SK-N-SH (cell line): Measurements from ENCODE around the gene BDKRB2. TPM values are rescaled to one million over a fixed set of nuclear protein-coding genes. Genes with fewer than 3 reads are reported as not detected.

Source experiments
- CTCF ChIP-seq: fragments of 200-600 bp; sonication (generic); IDR thresholded peaks from 2 replicates; pipeline ENCODE4 v1.6.1; 2017; ENCODE audit warnings: antibody characterized with exemption, mild to moderate bottlenecking, moderate library complexity
- EZH2phosphoT487 ChIP-seq: fragments of 200-600 bp; sonication (generic); IDR thresholded peaks from 2 replicates; pipeline ENCODE4 v1.6.1; 2017; ENCODE audit warnings: low read depth, mixed run types, mild to moderate bottlenecking, antibody characterized with exemption, moderate library complexity, borderline replicate concordance
- FOSL2 ChIP-seq: IDR thresholded peaks from 2 replicates; pipeline ENCODE4 v1.4.0; 2012; ENCODE audit warnings: low read depth, mild to moderate bottlenecking, moderate library complexity, borderline replicate concordance
- FOXJ3 ChIP-seq: sonication (generic); formaldehyde crosslinking; IDR thresholded peaks from 2 replicates; pipeline ENCODE4 v1.5.1; 2020; ENCODE audit warnings: mild to moderate bottlenecking, missing genetic modification reagents
- FOXM1 ChIP-seq: IDR thresholded peaks from 2 replicates; pipeline ENCODE4 v1.4.0; 2012; ENCODE audit warnings: low read depth, mild to moderate bottlenecking
- GABPA ChIP-seq: IDR thresholded peaks from 2 replicates; pipeline ENCODE4 v1.4.0; 2012; ENCODE audit warnings: low read depth, mild to moderate bottlenecking
- GATA2 ChIP-seq: sonication (generic); formaldehyde crosslinking; IDR thresholded peaks from 2 replicates; pipeline ENCODE4 v1.5.0; 2020; ENCODE audit warnings: mild to moderate bottlenecking, missing genetic modification reagents
- IRF3 ChIP-seq: fragments of 150-350 bp; IDR thresholded peaks from 2 replicates; pipeline ENCODE4 v1.6.1; 2016; ENCODE audit warnings: mild to moderate bottlenecking, low read depth, low read length
- MEF2A ChIP-seq: IDR thresholded peaks from 2 replicates; pipeline ENCODE4 v1.4.0; 2012; ENCODE audit warnings: low read depth, borderline replicate concordance
- NFIC ChIP-seq: IDR thresholded peaks from 2 replicates; pipeline ENCODE4 v1.4.0; 2012; ENCODE audit warnings: borderline replicate concordance
- NRF1 ChIP-seq: IDR thresholded peaks from 2 replicates; pipeline ENCODE4 v1.6.1; 2012; ENCODE audit warnings: low read depth, mild to moderate bottlenecking, low read length
- PBX3 ChIP-seq: IDR thresholded peaks from 2 replicates; pipeline ENCODE4; 2012
- RCOR1 ChIP-seq: fragments of 150-350 bp; IDR thresholded peaks from 2 replicates; pipeline ENCODE4 v1.6.1; 2017; ENCODE audit warnings: antibody characterized with exemption, low read length
- REST ChIP-seq: IDR thresholded peaks from 2 replicates; pipeline ENCODE4 v1.6.1; 2012; ENCODE audit warnings: mild to moderate bottlenecking, low read depth, low read length, moderate library complexity
- RXRA ChIP-seq: IDR thresholded peaks from 2 replicates; pipeline ENCODE4 v1.4.0; 2012; ENCODE audit warnings: low read depth, mild to moderate bottlenecking, borderline replicate concordance
- SMC3 ChIP-seq: IDR thresholded peaks from 2 replicates; pipeline ENCODE4 v1.6.1; 2012; ENCODE audit warnings: low read depth, low read length, improper control_type of control experiment
- TAF1 ChIP-seq: IDR thresholded peaks from 2 replicates; pipeline ENCODE4 v1.6.1; 2012; ENCODE audit warnings: low read depth, mild to moderate bottlenecking, low read length, moderate library complexity, borderline replicate concordance
- TCF12 ChIP-seq: IDR thresholded peaks from 2 replicates; pipeline ENCODE4 v1.4.0; 2012
- TEAD4 ChIP-seq: IDR thresholded peaks from 2 replicates; pipeline ENCODE4 v1.4.0; 2012; ENCODE audit warnings: mild to moderate bottlenecking, borderline replicate concordance; ENCODE audit not compliant: insufficient read depth
- USF2 ChIP-seq: fragments of 150-350 bp; IDR thresholded peaks from 2 replicates; pipeline ENCODE4 v1.6.1; 2017; ENCODE audit warnings: antibody characterized with exemption, low read length, low read depth, borderline replicate concordance
- YY1 ChIP-seq: IDR thresholded peaks from 2 replicates; pipeline ENCODE4 v1.4.0; 2012; ENCODE audit warnings: low read depth, mild to moderate bottlenecking
- polyA plus RNA-seq, 3 experiments: library from polyadenylated mRNA; depleted of rRNA; stranded (reverse); fragments of >200 nt; gene quantifications; 2 replicates each; pipeline ENCODE4 v1.2.3, GENCODE V29; 2012

BDKRB2 gene
- polyA plus RNA-seq, 1 of the 3 experiments (the other 2 are of a cell fraction), result 4.8 TPM

- TF ChIP-seq USF2 (no peak), RCOR1 (no peak), TAF1 (0 out of 2 replicates have a peak, but pooled peaks have one; percentile 22), NFIC (peak; percentile 88), FOSL2 (peak; percentile 84), REST (0 out of 2 replicates have a peak, but pooled peaks have one; percentile 13), IRF3 (no peak), RXRA (peak; percentile 93; the same call in 1 of the 2 replicates), GABPA (no peak), TEAD4 (peak; percentile 80; the same call in 1 of the 2 replicates), EZH2phosphoT487 (no peak), PBX3 (peak; percentile 95), SMC3 (no peak), FOXM1 (peak; percentile 71; the same call in 1 of the 2 replicates), FOXJ3 (CRISPR knock-in tag) (no peak), MEF2A (peak; percentile 89), CTCF (no peak), NRF1 (no peak), TCF12 (peak; percentile 98), YY1 (peak; percentile 44; the same call in 1 of the 2 replicates), GATA2 (CRISPR knock-in tag) (no peak)
Observed at GRCh38 chr14:96255501-96256366, 51.1 kb downstream of the BDKRB2 start, which contains the start of gene BDKRB1 (continued).
